T-cell (primary cell): Measurements from ENCODE around the gene POMGNT2. TPM values are rescaled to one million over a fixed set of nuclear protein-coding genes. Genes with fewer than 3 reads are reported as not detected.

Source experiments
- ATAC-seq, 4 experiments: fragments of 200-7000 bp in 3 of 4; fragments of 150-1000 bp in 1 of 4; cut with Tn5 transposase; replicated peaks in 1 of 4; 1 replicate in 3 of 4; 2 replicates in 1 of 4; pipeline ENCODE4 v1.10.0; 2021; ENCODE audit warnings: moderate library complexity in 3 of 4, mild to moderate bottlenecking in 2 of 4, moderate number of reproducible peaks in 1 of 4
- CTCF ChIA-PET, 2 donors: fragments of 300-600 bp; sonication (Branson Sonifier 250); formaldehyde crosslinking; loops; one replicate each; lab custom pipeline; 2022; ENCODE audit warnings: antibody characterized with exemption in 2 of 2; lab: Charles Lee
- POLR2A ChIA-PET, 2 donors: fragments of 300-600 bp; sonication (Branson Sonifier 250); formaldehyde crosslinking; loops; one replicate each; lab custom pipeline; 2022; ENCODE audit warnings: antibody characterized with exemption in 2 of 2; lab: Charles Lee
- DNase-seq, 35 experiments: peaks; one replicate each; pipeline versions ENCODE4 v3.0.0 to v3.0.0-alpha.2; 2013 to 2023
- H3K27ac ChIP-seq: one replicate; pipeline ENCODE4 v1.5.1; 2013; ENCODE audit warnings: low read length
- H3K27me3 ChIP-seq, 2 experiments: replicated peaks in 1 of 2; 1 replicate in 1 of 2; 2 replicates in 1 of 2; pipeline versions ENCODE4 v1.6.1 to v1.7.0; 2013; ENCODE audit warnings: low read length in 1 of 2, mixed read lengths in 1 of 2; ENCODE audit not compliant: control insufficient read depth in 2 of 2, insufficient read depth in 2 of 2; ENCODE audit errors: extremely low read depth in 1 of 2
- H3K36me3 ChIP-seq, 2 donors: 1 replicate in 1 of 2; 2 replicates in 1 of 2; pipeline versions ENCODE4 v1.6.1 to v1.7.0; 2013; ENCODE audit warnings: low read length in 1 of 2; ENCODE audit not compliant: control insufficient read depth in 2 of 2, insufficient read depth in 1 of 2; ENCODE audit errors: extremely low read depth in 1 of 2
- H3K4me1 ChIP-seq, 2 experiments: 1 replicate in 1 of 2; 2 replicates in 1 of 2; pipeline versions ENCODE4 v1.6.1 to v1.7.0; 2013; ENCODE audit warnings: low read length in 2 of 2, mixed read lengths in 1 of 2; ENCODE audit not compliant: insufficient read depth in 2 of 2, control insufficient read depth in 1 of 2; ENCODE audit errors: extremely low read depth in 1 of 2
- H3K4me3 ChIP-seq, 2 donors: 1 replicate in 1 of 2; 2 replicates in 1 of 2; pipeline versions ENCODE4 v1.5.1 to v1.7.0; 2013; ENCODE audit warnings: mild to moderate bottlenecking in 2 of 2, low read length in 1 of 2, moderate library complexity in 1 of 2; ENCODE audit not compliant: control insufficient read depth in 1 of 2; ENCODE audit errors: extremely low read depth in 1 of 2
- H3K9me3 ChIP-seq: 2 replicates; pipeline ENCODE4 v1.7.0; 2013
- H3K27ac Mint-ChIP-seq, 2 donors: one replicate each; pipeline ENCODE4 v1.8.0; 2020 to 2021; ENCODE audit warnings: mild to moderate bottlenecking in 2 of 2, mixed read lengths in 2 of 2
- H3K27me3 Mint-ChIP-seq, 2 donors: one replicate each; pipeline ENCODE4 v1.8.0; 2021 to 2022; ENCODE audit warnings: mixed read lengths in 2 of 2
- H3K36me3 Mint-ChIP-seq: one replicate; pipeline ENCODE4 v1.8.0; 2021; ENCODE audit warnings: mixed read lengths
- H3K4me1 Mint-ChIP-seq, 3 donors: one replicate each; pipeline ENCODE4 v1.8.0; 2020 to 2022; ENCODE audit warnings: mixed read lengths in 3 of 3, mild to moderate bottlenecking in 1 of 3
- H3K4me3 Mint-ChIP-seq, 3 donors: one replicate each; pipeline ENCODE4 v1.8.0; 2020 to 2022; ENCODE audit warnings: mild to moderate bottlenecking in 3 of 3, mixed read lengths in 3 of 3, moderate library complexity in 3 of 3
- H3K9me3 Mint-ChIP-seq, 3 donors: one replicate each; pipeline ENCODE4 v1.8.0; 2020 to 2022; ENCODE audit warnings: mixed read lengths in 3 of 3
- WGBS: methylation state at CpG from one replicate; pipeline ENCODE4 v1.1.5; 2013; ENCODE audit warnings: missing lambda C conversion rate; ENCODE audit not compliant: insufficient coverage; 5-methylcytosine and 5-hydroxymethylcytosine counted together
- total RNA-seq, 35 experiments: library from RNA in 6 of 35; stranded (reverse) in 6 of 35; fragments of 120-200 nt in 1 of 35; gene quantifications; one replicate each; pipeline versions ENCODE4 v1.2.1 to v1.2.4 and lab custom pipeline; 2013 to 2026

POMGNT2 gene
- total RNA-seq, 5 donors from 2014 or later (not counting 1 experiment from before 2014, with no cell fraction given) = 4.6 to 6.3 (median 5.6) TPM

- Histone ChIP-seq H3K36me3 (peaks cover 7 to 24% of the 10 kb centered on the region in 2 donors), H3K4me1 (no peaks in the 10 kb centered on the region), H3K27me3 (no peaks in the 10 kb centered on the region), H3K9me3 (no peaks in the 10 kb centered on the region), H3K4me3 (no peak overlapping the region), H3K27ac (no peak overlapping the region)
- H3K36me3 Mint-ChIP-seq = peaks cover 78% of the 10 kb centered on the region
- H3K27ac Mint-ChIP-seq = no peak overlapping the region
- no peaks in the 10 kb centered on the region for H3K27me3 Mint-ChIP-seq
- peaks cover 0 to 4% (median 0%) of the 10 kb centered on the region in 3 donors for H3K4me1 Mint-ChIP-seq
- ATAC-seq (no peak), DNase-seq (no peak)
- 98% methylated on average over 37 of the region's 40 CpGs for WGBS
- ChIA-PET CTCF (no interaction called here), POLR2A (no interaction called here)
- peaks cover 0 to 19% (median 3%) of the 10 kb centered on the region in 3 donors for H3K9me3 Mint-ChIP-seq
- H3K4me3 Mint-ChIP-seq = no peak overlapping the region
Measured at GRCh38 chr3:43080726-43081568, 24.9 kb downstream of the POMGNT2 start.

DNA sequence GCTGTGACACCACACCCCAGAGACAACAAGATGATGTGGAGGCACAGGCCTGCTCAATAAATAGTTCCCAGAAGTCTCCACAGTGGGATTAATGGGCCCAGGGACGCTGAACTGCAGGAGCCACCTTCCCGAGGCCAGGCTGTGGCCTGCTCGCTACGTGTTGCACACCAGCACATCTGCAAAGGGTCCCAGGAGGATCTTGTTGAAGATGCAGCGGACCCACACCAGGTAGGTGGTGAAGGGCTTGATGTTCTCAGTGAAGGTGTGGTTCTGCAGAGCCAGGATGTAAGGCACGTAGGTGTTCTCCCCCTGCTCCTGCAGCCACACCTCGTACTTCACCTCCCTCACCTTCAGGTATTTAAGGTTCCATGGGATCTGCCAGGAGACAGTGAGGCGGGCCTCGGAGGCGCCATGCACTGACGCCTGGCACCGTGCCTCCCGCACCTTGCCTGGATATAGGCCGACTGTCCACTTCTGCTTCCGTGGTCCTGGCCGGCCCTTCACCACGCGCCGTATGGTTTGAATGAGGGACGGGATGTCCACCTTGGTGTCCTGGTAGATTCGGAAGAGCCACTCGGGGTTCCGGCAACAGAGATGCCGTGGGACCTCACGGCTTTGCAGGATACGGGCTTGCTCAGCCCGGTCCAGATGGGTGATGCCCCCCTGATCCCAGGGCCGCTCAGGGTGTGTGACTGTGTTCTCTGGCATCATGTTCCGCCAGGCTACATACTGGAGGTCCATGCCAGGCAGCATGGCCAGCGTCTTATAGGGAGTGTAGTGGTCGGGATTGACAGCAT, 26.1 kb downstream of the POMGNT2 start:
- peaks cover 0 to 4% (median 0%) of the 10 kb centered on the region in 3 donors for H3K4me1 Mint-ChIP-seq
- no peak overlapping the region for H3K27ac Mint-ChIP-seq
- 94% methylated on average over 29 of the region's 31 CpGs for WGBS
- H3K27me3 Mint-ChIP-seq = no peaks in the 10 kb centered on the region
- Histone ChIP-seq H3K4me3 (no peak overlapping the region), H3K36me3 (peaks cover 7 to 24% of the 10 kb centered on the region in 2 donors), H3K27ac (no peak overlapping the region), H3K27me3 (no peaks in the 10 kb centered on the region), H3K9me3 (no peaks in the 10 kb centered on the region), H3K4me1 (no peaks in the 10 kb centered on the region)
- H3K9me3 Mint-ChIP-seq = peaks cover 0 to 19% (median 3%) of the 10 kb centered on the region in 3 donors
- CTCF ChIA-PET = no interaction called here
- no peak overlapping the region for H3K4me3 Mint-ChIP-seq
- POLR2A ChIA-PET = no interaction called here
- ATAC-seq (no peak), DNase-seq (no peak)
- peaks cover 68% of the 10 kb centered on the region for H3K36me3 Mint-ChIP-seq

DNA sequence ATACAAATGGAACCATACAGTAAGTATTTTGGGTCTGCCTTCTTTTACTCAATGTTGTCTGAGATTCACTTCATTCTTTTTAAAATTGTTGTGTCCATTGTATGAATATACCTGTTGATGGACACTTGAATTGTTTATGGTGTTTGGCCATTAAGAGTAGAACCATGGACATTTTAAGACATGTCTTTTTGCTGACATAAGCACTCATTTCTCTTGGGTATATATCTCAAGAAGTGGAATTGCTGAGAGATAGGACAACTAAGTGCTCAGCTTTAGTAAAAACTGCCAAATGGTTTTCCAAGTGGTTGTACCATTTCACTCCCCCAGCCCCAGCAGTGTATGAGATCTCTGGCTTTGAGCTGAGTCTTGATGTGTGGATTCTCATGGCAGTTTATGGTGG, 28.2 kb downstream of the POMGNT2 start:
- ChIA-PET CTCF (no interaction called here), POLR2A (no interaction called here)
- Histone ChIP-seq H3K4me1 (no peaks in the 10 kb centered on the region), H3K4me3 (no peak overlapping the region), H3K9me3 (no peaks in the 10 kb centered on the region), H3K27me3 (peaks cover 0 to 4% of the 10 kb centered on the region in 2 experiments), H3K27ac (no peak overlapping the region), H3K36me3 (peaks cover 7 to 24% of the 10 kb centered on the region in 2 donors)
- Mint-ChIP-seq H3K4me3 (no peak overlapping the region), H3K36me3 (peaks cover 50% of the 10 kb centered on the region), H3K4me1 (peaks cover 0 to 4% (median 3%) of the 10 kb centered on the region in 3 donors), H3K9me3 (peaks cover 0 to 4% (median 3%) of the 10 kb centered on the region in 3 donors), H3K27ac (no peak overlapping the region), H3K27me3 (no peaks in the 10 kb centered on the region)
- DNase-seq (no peak), ATAC-seq (no peak)

- no peak overlapping the region for H3K4me3 Mint-ChIP-seq
- POLR2A ChIA-PET = no interaction called here
- H3K27ac Mint-ChIP-seq = no peak overlapping the region
- Histone ChIP-seq H3K4me3 (no peak overlapping the region), H3K27ac (no peak overlapping the region), H3K36me3 (peaks cover 7 to 24% of the 10 kb centered on the region in 2 donors), H3K9me3 (no peaks in the 10 kb centered on the region), H3K4me1 (no peaks in the 10 kb centered on the region), H3K27me3 (peaks cover 0 to 9% of the 10 kb centered on the region in 2 experiments)
- H3K4me1 Mint-ChIP-seq = peaks cover 0 to 4% (median 3%) of the 10 kb centered on the region in 3 donors
- H3K36me3 Mint-ChIP-seq = peaks cover 46% of the 10 kb centered on the region
- no peak for DNase-seq
- CTCF ChIA-PET = no interaction called here
- no peaks in the 10 kb centered on the region for H3K9me3 Mint-ChIP-seq
- no peaks in the 10 kb centered on the region for H3K27me3 Mint-ChIP-seq
- 100% methylated on average over 1 of the region's 6 CpGs for WGBS
- ATAC-seq = no peak
Measured at GRCh38 chr3:43077261-43077660, 28.6 kb downstream of the POMGNT2 start.

GRCh38 chr3:43076857-43077256, 29.0 kb downstream of the POMGNT2 start:
- Histone ChIP-seq H3K36me3 (peaks cover 7 to 24% of the 10 kb centered on the region in 2 donors), H3K4me3 (no peak overlapping the region), H3K27ac (no peak overlapping the region), H3K27me3 (peaks cover 0 to 10% of the 10 kb centered on the region in 2 experiments), H3K9me3 (no peaks in the 10 kb centered on the region), H3K4me1 (no peaks in the 10 kb centered on the region)
- DNase-seq (no peak), ATAC-seq (no peak)
- H3K4me3 Mint-ChIP-seq = no peak overlapping the region
- WGBS = no CpG with 5 or more reads among the region's 4 CpGs
- H3K36me3 Mint-ChIP-seq = peaks cover 43% of the 10 kb centered on the region
- peaks cover 0 to 4% (median 3%) of the 10 kb centered on the region in 3 donors for H3K4me1 Mint-ChIP-seq
- ChIA-PET CTCF (no interaction called here), POLR2A (no interaction called here)
- H3K27me3 Mint-ChIP-seq = no peaks in the 10 kb centered on the region
- no peaks in the 10 kb centered on the region for H3K9me3 Mint-ChIP-seq
- H3K27ac Mint-ChIP-seq = no peak overlapping the region

- WGBS = 75% methylated on average over 4 of the region's 5 CpGs
- no peak overlapping the region for H3K27ac Mint-ChIP-seq
- H3K27me3 ChIP-seq = peaks cover 0 to 10% of the 10 kb centered on the region in 2 experiments
- no peak overlapping the region for H3K4me3 Mint-ChIP-seq
- H3K27ac ChIP-seq = no peak overlapping the region
- no peak overlapping the region for H3K4me3 ChIP-seq
- ChIA-PET POLR2A (no interaction called here), CTCF (no interaction called here)
- DNase-seq = no peak
- H3K9me3 Mint-ChIP-seq = no peaks in the 10 kb centered on the region
- H3K9me3 ChIP-seq = no peaks in the 10 kb centered on the region
- no peak for ATAC-seq
- no peaks in the 10 kb centered on the region for H3K27me3 Mint-ChIP-seq
- H3K36me3 Mint-ChIP-seq = peaks cover 36% of the 10 kb centered on the region
- peaks cover 7 to 19% of the 10 kb centered on the region in 2 donors for H3K36me3 ChIP-seq
- no peaks in the 10 kb centered on the region for H3K4me1 ChIP-seq
- H3K4me1 Mint-ChIP-seq = peaks cover 0 to 4% (median 3%) of the 10 kb centered on the region in 3 donors
Measured at GRCh38 chr3:43075904-43076661, 29.8 kb downstream of the POMGNT2 start.
